HCT116 (cell line): ENCODE data around the gene BSN.

ENCODE experiments used
- CEBPB ChIP-seq: IDR thresholded peaks from 2 replicates; pipeline ENCODE4 v1.6.1; 2012; ENCODE audit warnings: low read depth
- CTCF ChIP-seq, 3 experiments: fragments of 200-600 bp in 1 of 3; sonication (generic) in 1 of 3; IDR thresholded peaks in 2 of 3; conservative IDR thresholded peaks in 1 of 3; 2 replicates each; pipeline ENCODE4 v1.5.1; 2012 to 2017; ENCODE audit warnings: low read depth in 2 of 3, low read length in 2 of 3, antibody characterized with exemption in 1 of 3, borderline replicate concordance in 1 of 3, control low read depth in 1 of 3, mild to moderate bottlenecking in 1 of 3, mixed read lengths in 1 of 3, mixed run types in 1 of 3, moderate library complexity in 1 of 3; ENCODE audit not compliant: insufficient read depth in 1 of 3
- EZH2 ChIP-seq: fragments of 200-600 bp; sonication (generic); IDR thresholded peaks from 2 replicates; pipeline ENCODE4 v1.6.1; 2017; ENCODE audit warnings: antibody characterized with exemption, mixed run types
- POLR2A ChIP-seq: IDR thresholded peaks from 2 replicates; pipeline ENCODE4 v1.7.0; 2011; ENCODE audit warnings: borderline replicate concordance; ENCODE audit not compliant: insufficient read depth, insufficient read length; ENCODE audit errors: extremely low read depth
- POLR2AphosphoS5 ChIP-seq: IDR thresholded peaks from 2 replicates; pipeline ENCODE4 v1.6.1; 2011; ENCODE audit warnings: mild to moderate bottlenecking, low read depth, low read length, moderate library complexity
- RAD21 ChIP-seq: IDR thresholded peaks from 2 replicates; pipeline ENCODE4 v1.6.1; 2012; ENCODE audit warnings: low read depth, mild to moderate bottlenecking
- REST ChIP-seq: IDR thresholded peaks from 2 replicates; pipeline ENCODE4 v1.6.1; 2012; ENCODE audit warnings: low read depth
- SIN3A ChIP-seq: IDR thresholded peaks from 2 replicates; pipeline ENCODE4 v1.6.1; 2012; ENCODE audit warnings: low read depth
- SP1 ChIP-seq: IDR thresholded peaks from 2 replicates; pipeline ENCODE4 v1.6.1; 2012; ENCODE audit warnings: low read depth
- TCF7L2 ChIP-seq: IDR thresholded peaks from 2 replicates; pipeline ENCODE4 v1.7.0; 2011; ENCODE audit warnings: borderline replicate concordance, inconsistent platforms; ENCODE audit not compliant: insufficient read depth, insufficient read length; ENCODE audit errors: extremely low read depth
- YY1 ChIP-seq: IDR thresholded peaks from 2 replicates; pipeline ENCODE4 v1.6.1; 2011; ENCODE audit warnings: low read length, low read depth, moderate library complexity, mild to moderate bottlenecking; ENCODE audit not compliant: insufficient replicate concordance; ENCODE audit errors: extremely low read depth
- ZNF274 ChIP-seq: fragments of 200-500 bp; sonication (Bioruptor generic); IDR thresholded peaks from 2 replicates; pipeline ENCODE4 v1.6.1; 2014; ENCODE audit warnings: mild to moderate bottlenecking, low read depth, low read length, inconsistent platforms
- TF ChIP-seq, protein P1 (sequence below): IDR thresholded peaks from 2 replicates; pipeline ENCODE4 v1.6.1; 2012
- TF ChIP-seq, protein P2 (sequence below): IDR thresholded peaks from 2 replicates; pipeline ENCODE4 v1.6.1; 2012

- TF ChIP-seq, protein P1, sequence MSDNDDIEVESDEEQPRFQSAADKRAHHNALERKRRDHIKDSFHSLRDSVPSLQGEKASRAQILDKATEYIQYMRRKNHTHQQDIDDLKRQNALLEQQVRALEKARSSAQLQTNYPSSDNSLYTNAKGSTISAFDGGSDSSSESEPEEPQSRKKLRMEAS = no peak
- TF ChIP-seq CTCF (IDR thresholded peaks at IDR 0.05 in 2 of 3, conservative IDR thresholded peaks at IDR 0.05 in 1 of 3; ENCODE audit: borderline replicate concordance in 1 of 3, insufficient read depth in 1 of 3, low read depth in 2 of 3, low read length in 2 of 3) (no peak), YY1 (no peak), TCF7L2 (no peak), POLR2AphosphoS5 (no peak), POLR2A (no peak), EZH2 (no peak), SP1 (no peak), ZNF274 (no peak), RAD21 (no peak), CEBPB (no peak), REST (no peak), SIN3A (no peak)
- TF ChIP-seq, protein P2, sequence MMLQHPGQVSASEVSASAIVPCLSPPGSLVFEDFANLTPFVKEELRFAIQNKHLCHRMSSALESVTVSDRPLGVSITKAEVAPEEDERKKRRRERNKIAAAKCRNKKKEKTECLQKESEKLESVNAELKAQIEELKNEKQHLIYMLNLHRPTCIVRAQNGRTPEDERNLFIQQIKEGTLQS = no peak
Measured at GRCh38 chr3:49653621-49654020, 99.3 kb downstream of the BSN start.
